PC-9 (cell line): ENCODE data around the gene MSH2. TPM values are rescaled to one million over a fixed set of nuclear protein-coding genes. Genes with fewer than 3 reads are reported as not detected.
A peak's percentile ranks its signal among the peaks of the same experiment; 100 is the strongest.

Source experiments
- BruUV-seq: library from RNA; stranded (reverse); fragments of 400-500 nt; replicated peaks from 2 replicates; lab custom pipeline; 2021; lab: Mats Ljungman, UMichigan
- CTCF ChIA-PET: fragments of 300-600 bp; sonication (Branson Sonifier 250); formaldehyde crosslinking; loops from one replicate; lab custom pipeline; 2022; ENCODE audit warnings: antibody characterized with exemption; lab: Charles Lee
- POLR2A ChIA-PET: fragments of 300-600 bp; sonication (Branson Sonifier 250); formaldehyde crosslinking; loops from one replicate; lab custom pipeline; 2022; ENCODE audit warnings: antibody characterized with exemption; ENCODE audit not compliant: unreplicated experiment; lab: Charles Lee
- DNase-seq, 2 experiments: peaks; one replicate each; pipeline versions ENCODE4 v3.0.0 to v3.0.0-alpha.2; 2015 to 2022; ENCODE audit warnings: mixed read lengths in 1 of 2
- H2AFZ ChIP-seq: fragments of 200-600 bp; sonication (generic); 2 replicates; pipeline ENCODE4 v1.8.1; 2017; ENCODE audit warnings: antibody characterized with exemption
- H3F3A ChIP-seq: fragments of 200-600 bp; sonication (generic); 2 replicates; pipeline ENCODE4 v1.8.1; 2017; ENCODE audit warnings: antibody characterized with exemption, mild to moderate bottlenecking, low read depth; ENCODE audit not compliant: insufficient read depth
- H3K27ac ChIP-seq: fragments of 200-600 bp; sonication (generic); 2 replicates; pipeline ENCODE4 v1.6.1; 2016; ENCODE audit warnings: mixed run types
- H3K27me3 ChIP-seq: fragments of 200-600 bp; sonication (generic); 2 replicates; pipeline ENCODE4 v1.6.1; 2016; ENCODE audit warnings: low read depth, mixed run types; ENCODE audit not compliant: insufficient read depth
- H3K36me3 ChIP-seq: fragments of 200-600 bp; sonication (generic); 2 replicates; pipeline ENCODE4 v1.6.1; 2016; ENCODE audit warnings: low read depth, mixed run types
- H3K4me1 ChIP-seq: fragments of 200-600 bp; sonication (generic); replicated peaks from 2 replicates; pipeline ENCODE4 v1.6.1; 2016; ENCODE audit warnings: mixed run types; ENCODE audit not compliant: insufficient read depth
- H3K4me2 ChIP-seq: fragments of 200-600 bp; sonication (generic); 2 replicates; pipeline ENCODE4 v1.6.1; 2017; ENCODE audit warnings: mixed run types
- H3K4me3 ChIP-seq: fragments of 200-600 bp; sonication (generic); 2 replicates; pipeline ENCODE4 v1.6.1; 2016; ENCODE audit warnings: mixed run types
- H3K79me2 ChIP-seq: fragments of 200-600 bp; sonication (generic); 2 replicates; pipeline ENCODE4 v1.6.1; 2017; ENCODE audit warnings: low read depth, mixed run types
- H3K9me2 ChIP-seq: fragments of 200-600 bp; sonication (generic); 2 replicates; pipeline ENCODE4 v1.8.1; 2017; ENCODE audit warnings: mild to moderate bottlenecking; ENCODE audit not compliant: insufficient read depth
- H3K9me3 ChIP-seq: fragments of 200-600 bp; sonication (generic); 2 replicates; pipeline ENCODE4 v1.8.1; 2016; ENCODE audit warnings: low read depth; ENCODE audit not compliant: insufficient read depth
- H4K20me1 ChIP-seq: fragments of 200-600 bp; sonication (generic); 2 replicates; pipeline ENCODE4 v1.8.1; 2017; ENCODE audit not compliant: insufficient read depth
- CTCF ChIP-seq: fragments of 200-600 bp; sonication (generic); conservative IDR thresholded peaks from 2 replicates; pipeline ENCODE4 v1.6.1; 2017; ENCODE audit warnings: mixed run types, antibody characterized with exemption, mild to moderate bottlenecking, moderate library complexity
- EZH2 ChIP-seq: fragments of 200-600 bp; sonication (generic); IDR thresholded peaks from 2 replicates; pipeline ENCODE4 v1.8.0; 2017; ENCODE audit warnings: antibody characterized with exemption, low read depth
- intact Hi-C: fragments of 100-400 bp; cut with micrococcal nuclease; formaldehyde crosslinking; loops from one replicate; pipeline ENCODE4 v1.10.0; 2022; ENCODE audit not compliant: unreplicated experiment
- total RNA-seq: library from RNA; stranded (reverse); gene quantifications from 2 replicates; pipeline ENCODE4 v1.2.3, GENCODE V29; 2021

MSH2 gene
- total RNA-seq, 1 experiment from 2014 or later, result 54.2 TPM

- Histone ChIP-seq H4K20me1 (no peaks in the 10 kb centered on the region), H3K4me3 (no peak overlapping the region), H3K4me1 (no peaks in the 10 kb centered on the region), H3K79me2 (no peaks in the 10 kb centered on the region), H3K9me2 (no peaks in the 10 kb centered on the region), H3K4me2 (no peak overlapping the region), H3K27ac (no peak overlapping the region), H3F3A (no peaks in the 10 kb centered on the region), H3K9me3 (peaks cover 3% of the 10 kb centered on the region), H2AFZ (no peak overlapping the region), H3K36me3 (no peaks in the 10 kb centered on the region), H3K27me3 (0 out of 2 replicates have a peak, but pooled peaks cover 3% of the 10 kb centered on the region)
- intact Hi-C loops, result no loop called here
- no TSS peak for BruUV-seq
- TF ChIP-seq CTCF, result no peak
- no peak for TF ChIP-seq EZH2
- DNase-seq, result no peak
- POLR2A ChIA-PET, result no interaction called here
- CTCF ChIA-PET, result no interaction called here
Observed at GRCh38 chr2:47509821-47510385, 106.9 kb downstream of the MSH2 start.

DNA sequence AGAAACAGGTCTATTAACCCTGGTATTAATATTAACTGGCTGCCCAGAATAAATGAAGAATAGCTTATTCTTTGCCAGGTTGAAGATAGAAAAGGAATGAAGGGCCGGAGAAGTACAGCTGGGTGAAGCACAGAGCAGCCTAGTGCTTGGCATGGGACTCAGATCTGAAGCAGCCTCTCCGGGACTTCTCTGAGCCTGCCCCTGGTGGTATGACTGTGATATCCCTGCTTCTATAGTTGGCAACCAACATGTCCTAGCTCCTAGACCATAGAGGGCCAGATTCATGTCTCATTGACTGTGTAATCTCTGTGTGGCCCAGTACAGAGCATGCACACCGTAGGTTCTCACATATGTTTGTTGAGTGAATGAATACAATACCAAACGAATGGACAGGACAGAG is 107.8 kb downstream of the MSH2 start:
- no peaks in the 10 kb centered on the region for H3K79me2 ChIP-seq
- CTCF ChIA-PET, result no interaction called here
- POLR2A ChIA-PET, result no interaction called here
- H3K36me3 ChIP-seq, result no peaks in the 10 kb centered on the region
- no peak overlapping the region for H3K4me2 ChIP-seq
- H4K20me1 ChIP-seq, result no peaks in the 10 kb centered on the region
- no peak overlapping the region for H2AFZ ChIP-seq
- no TSS peak for BruUV-seq
- no peak overlapping the region for H3K27ac ChIP-seq
- H3K27me3 ChIP-seq, result 0 out of 2 replicates have a peak, but pooled peaks cover 3% of the 10 kb centered on the region
- H3K4me3 ChIP-seq, result no peak overlapping the region
- H3K9me3 ChIP-seq, result no peaks in the 10 kb centered on the region
- intact Hi-C loops, result no loop called here
- TF ChIP-seq EZH2, result no peak
- TF ChIP-seq CTCF, result no peak
- DNase-seq, result no peak
- H3K4me1 ChIP-seq, result no peaks in the 10 kb centered on the region
- H3F3A ChIP-seq, result no peaks in the 10 kb centered on the region
- H3K9me2 ChIP-seq, result no peaks in the 10 kb centered on the region

- no peak overlapping the region for H3K27ac ChIP-seq
- no peaks in the 10 kb centered on the region for H3K9me3 ChIP-seq
- no peaks in the 10 kb centered on the region for H3K79me2 ChIP-seq
- no peak overlapping the region for H3K4me3 ChIP-seq
- peak overlapping the region; percentile 15; the same call in 1 of the 2 replicates for H3K4me2 ChIP-seq
- H3K36me3 ChIP-seq, result no peaks in the 10 kb centered on the region
- DNase-seq, result peak in 1 of 2 experiments; percentile 56
- TF ChIP-seq EZH2, result no peak
- TF ChIP-seq CTCF, result no peak
- CTCF ChIA-PET, result no interaction called here
- 0 out of 2 replicates have a peak, but pooled peaks cover 3% of the 10 kb centered on the region for H3K27me3 ChIP-seq
- H3F3A ChIP-seq, result no peaks in the 10 kb centered on the region
- intact Hi-C loops, result no loop called here
- no peaks in the 10 kb centered on the region for H3K4me1 ChIP-seq
- no peaks in the 10 kb centered on the region for H3K9me2 ChIP-seq
- peak overlapping the region; percentile 77 for H2AFZ ChIP-seq
- H4K20me1 ChIP-seq, result no peaks in the 10 kb centered on the region
- POLR2A ChIA-PET, result no interaction called here
- no TSS peak for BruUV-seq
Observed at GRCh38 chr2:47512581-47513083, 109.7 kb downstream of the MSH2 start.
